Measurements from ENCODE around the gene GABRD. TPM values are rescaled to one million over a fixed set of nuclear protein-coding genes. Genes with fewer than 3 reads are reported as not detected.
"Not testable (repeated sequence)": the region's sequence is repeated elsewhere in the genome, so short reads cannot be mapped to it uniquely, and the experiment has no call there.

Gene GABRD
- total RNA-seq, 2 experiments from 2014 or later, result not detected

GRCh38 chr1:1979482-1980165, 39.5 kb upstream of the GABRD start:
- H3K27me3 Mint-ChIP-seq, result no peaks in the 10 kb centered on the region
- H3K27ac Mint-ChIP-seq, result no peak overlapping the region
- H3K36me3 Mint-ChIP-seq, result peaks cover 3% of the 10 kb centered on the region
- no peak for ATAC-seq (ENCODE audit: low read depth)
- H3K9me3 Mint-ChIP-seq, result peaks cover 10% of the 10 kb centered on the region
- no peak overlapping the region for H3K4me3 Mint-ChIP-seq
- POLR2A ChIA-PET, result no interaction called here
- no peaks in the 10 kb centered on the region for H3K4me1 Mint-ChIP-seq
- no peak for DNase-seq

- H3K27ac Mint-ChIP-seq, result no peak overlapping the region
- no peaks in the 10 kb centered on the region for H3K4me1 Mint-ChIP-seq
- H3K9me3 Mint-ChIP-seq, result peaks cover 10% of the 10 kb centered on the region
- no peak for DNase-seq
- H3K27me3 Mint-ChIP-seq, result no peaks in the 10 kb centered on the region
- POLR2A ChIA-PET, result no interaction called here
- no peak overlapping the region for H3K4me3 Mint-ChIP-seq
- no peak for ATAC-seq (ENCODE audit: low read depth)
- H3K36me3 Mint-ChIP-seq, result peaks cover 3% of the 10 kb centered on the region
Observed at GRCh38 chr1:1980467-1981141, 38.5 kb upstream of the GABRD start.

- Mint-ChIP-seq H3K4me3 (no peak overlapping the region), H3K36me3 (peaks cover 3% of the 10 kb centered on the region), H3K27me3 (no peaks in the 10 kb centered on the region), H3K4me1 (no peaks in the 10 kb centered on the region), H3K9me3 (peaks cover 10% of the 10 kb centered on the region), H3K27ac (no peak overlapping the region)
- no peak for DNase-seq
- POLR2A ChIA-PET, result no interaction called here
- ATAC-seq (ENCODE audit: low read depth), result no peak
Observed at GRCh38 chr1:1981142-1981500, 38.0 kb upstream of the GABRD start.

DNA sequence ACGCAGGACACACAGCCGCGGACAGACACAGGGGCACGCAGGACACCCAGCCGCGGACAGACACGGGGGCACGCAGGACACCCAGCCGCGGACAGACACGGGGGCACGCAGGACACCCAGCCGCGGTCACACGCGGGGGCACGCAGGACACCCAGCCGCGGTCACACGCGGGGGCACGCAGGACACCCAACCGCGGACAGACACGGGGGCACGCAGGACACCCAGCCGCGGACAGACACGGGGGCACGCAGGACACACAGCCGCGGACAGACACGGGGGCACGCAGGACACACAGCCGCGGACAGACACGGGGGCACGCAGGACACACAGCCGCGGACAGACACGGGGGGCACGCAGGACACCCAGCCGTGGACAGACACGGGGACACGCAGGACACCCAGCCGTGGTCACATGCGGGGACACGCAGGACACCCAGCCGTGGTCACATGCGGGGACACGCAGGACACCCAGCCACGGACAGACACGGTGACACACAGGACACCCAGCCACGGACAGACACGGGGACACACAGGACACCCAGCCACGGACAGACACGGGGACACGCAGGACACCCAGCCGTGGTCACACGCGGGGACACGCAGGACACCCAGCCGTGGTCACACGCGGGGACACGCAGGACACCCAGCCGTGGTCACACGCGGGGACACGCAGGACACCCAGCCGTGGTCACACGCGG, 37.4 kb upstream of the GABRD start:
- not testable (repeated sequence) for H3K36me3 Mint-ChIP-seq, H3K4me3 Mint-ChIP-seq, H3K27me3 Mint-ChIP-seq

GRCh38 chr1:1982379-1983232, 36.5 kb upstream of the GABRD start:
- POLR2A ChIA-PET, result no interaction called here
- DNase-seq, result no peak
- no peaks in the 10 kb centered on the region for H3K27me3 Mint-ChIP-seq
- H3K27ac Mint-ChIP-seq, result no peak overlapping the region
- H3K9me3 Mint-ChIP-seq, result peaks cover 10% of the 10 kb centered on the region
- H3K4me1 Mint-ChIP-seq, result no peaks in the 10 kb centered on the region
- ATAC-seq (ENCODE audit: low read depth), result no peak
- H3K4me3 Mint-ChIP-seq, result no peak overlapping the region
- H3K36me3 Mint-ChIP-seq, result peaks cover 3% of the 10 kb centered on the region

More for the DNA sequence above, 37.4 kb upstream of the GABRD start:
- POLR2A ChIA-PET; H3K27ac Mint-ChIP-seq; ATAC-seq (ENCODE audit: low read depth); H3K4me1 Mint-ChIP-seq; DNase-seq: not testable (repeated sequence)
- H3K9me3 Mint-ChIP-seq, result peaks cover 10% of the 10 kb centered on the region

- peaks cover 6% of the 10 kb centered on the region for H3K27me3 Mint-ChIP-seq
- H3K4me3 Mint-ChIP-seq, result no peak overlapping the region
- no peaks in the 10 kb centered on the region for H3K36me3 Mint-ChIP-seq
- POLR2A ChIA-PET, result no interaction called here
- H3K27ac Mint-ChIP-seq, result no peak overlapping the region
- no peaks in the 10 kb centered on the region for H3K4me1 Mint-ChIP-seq
- DNase-seq (no peak), ATAC-seq (ENCODE audit: low read depth) (no peak)
- H3K9me3 Mint-ChIP-seq, result peaks cover 2% of the 10 kb centered on the region
Observed at GRCh38 chr1:1984560-1985070, 34.5 kb upstream of the GABRD start.

- ATAC-seq (ENCODE audit: low read depth), result no peak
- Mint-ChIP-seq H3K9me3 (no peaks in the 10 kb centered on the region), H3K36me3 (no peaks in the 10 kb centered on the region), H3K27me3 (peaks cover 6% of the 10 kb centered on the region), H3K4me3 (no peak overlapping the region), H3K4me1 (no peaks in the 10 kb centered on the region), H3K27ac (no peak overlapping the region)
- POLR2A ChIA-PET, result no interaction called here
- no peak for DNase-seq
Observed at GRCh38 chr1:1985375-1986050, 33.6 kb upstream of the GABRD start.

- H3K27me3 Mint-ChIP-seq, result peaks cover 10% of the 10 kb centered on the region
- POLR2A ChIA-PET, result no interaction called here
- no peak overlapping the region for H3K4me3 Mint-ChIP-seq
- no peaks in the 10 kb centered on the region for H3K9me3 Mint-ChIP-seq
- H3K27ac Mint-ChIP-seq, result no peak overlapping the region
- no peaks in the 10 kb centered on the region for H3K4me1 Mint-ChIP-seq
- no peaks in the 10 kb centered on the region for H3K36me3 Mint-ChIP-seq
- ATAC-seq (ENCODE audit: low read depth) (no peak), DNase-seq (no peak)
Observed at GRCh38 chr1:1986451-1987141, 32.5 kb upstream of the GABRD start.

DNA sequence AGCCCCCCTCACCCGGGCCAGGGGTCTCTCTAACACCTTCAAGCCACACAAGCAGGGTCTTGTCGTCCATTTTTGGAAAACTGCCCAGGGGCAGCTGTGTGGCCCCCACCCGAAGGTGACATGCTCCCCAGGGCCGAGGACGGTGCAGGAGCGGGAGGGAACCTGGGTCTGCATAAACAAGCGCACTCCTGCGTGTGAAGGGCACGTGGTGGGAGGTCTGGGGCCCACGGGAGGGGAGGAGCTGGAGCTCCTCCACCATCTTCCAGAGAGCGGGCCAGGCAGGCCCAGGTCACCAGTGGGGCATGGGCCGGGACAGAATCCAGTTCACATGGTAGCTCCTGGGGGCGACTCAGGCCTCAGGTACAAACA, 32.0 kb upstream of the GABRD start:
- ATAC-seq (ENCODE audit: low read depth), result no peak
- Mint-ChIP-seq H3K4me1 (no peaks in the 10 kb centered on the region), H3K27me3 (peaks cover 10% of the 10 kb centered on the region), H3K36me3 (no peaks in the 10 kb centered on the region), H3K27ac (no peak overlapping the region), H3K9me3 (no peaks in the 10 kb centered on the region), H3K4me3 (no peak overlapping the region)
- POLR2A ChIA-PET, result no interaction called here
- DNase-seq, result no peak

- POLR2A ChIA-PET, result no interaction called here
- DNase-seq (no peak), ATAC-seq (ENCODE audit: low read depth) (no peak)
- Mint-ChIP-seq H3K4me1 (no peaks in the 10 kb centered on the region), H3K36me3 (no peaks in the 10 kb centered on the region), H3K4me3 (no peak overlapping the region), H3K27me3 (peaks cover 10% of the 10 kb centered on the region), H3K9me3 (no peaks in the 10 kb centered on the region), H3K27ac (no peak overlapping the region)
Observed at GRCh38 chr1:1988061-1988945, 30.8 kb upstream of the GABRD start.

DNA sequence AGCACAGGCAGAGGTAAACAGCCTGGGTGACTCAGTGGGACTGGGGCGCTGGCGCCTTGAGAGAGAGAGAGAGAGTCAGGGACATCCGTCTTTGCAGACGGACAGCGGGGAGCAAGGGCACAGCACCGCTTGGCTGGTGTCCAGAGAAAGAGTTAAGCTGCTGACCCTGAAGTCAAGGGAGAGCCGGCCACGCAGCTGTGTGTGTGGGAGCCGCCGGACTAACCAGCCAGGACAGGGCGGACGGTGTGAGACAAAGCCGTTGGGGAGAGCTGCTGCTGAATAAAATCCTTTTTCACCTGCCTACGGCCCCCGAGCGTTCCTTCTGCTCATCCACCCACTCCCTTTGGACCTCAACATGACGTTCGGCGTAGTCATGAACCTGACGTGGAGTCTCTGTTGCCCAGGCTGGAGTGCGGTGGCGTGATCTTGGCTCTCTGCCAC, 30.0 kb upstream of the GABRD start:
- DNase-seq (no peak), ATAC-seq (ENCODE audit: low read depth) (no peak)
- no peaks in the 10 kb centered on the region for H3K36me3 Mint-ChIP-seq
- no peak overlapping the region for H3K27ac Mint-ChIP-seq
- peaks cover 10% of the 10 kb centered on the region for H3K27me3 Mint-ChIP-seq
- no peak overlapping the region for H3K4me3 Mint-ChIP-seq
- POLR2A ChIA-PET, result no interaction called here
- no peaks in the 10 kb centered on the region for H3K4me1 Mint-ChIP-seq
- H3K9me3 Mint-ChIP-seq, result no peaks in the 10 kb centered on the region

- Mint-ChIP-seq H3K27ac (no peak overlapping the region), H3K36me3 (no peaks in the 10 kb centered on the region), H3K4me1 (no peaks in the 10 kb centered on the region), H3K9me3 (no peaks in the 10 kb centered on the region), H3K4me3 (no peak overlapping the region), H3K27me3 (peaks cover 10% of the 10 kb centered on the region)
- ATAC-seq (ENCODE audit: low read depth) (no peak), DNase-seq (no peak)
- POLR2A ChIA-PET, result interaction anchor here (1.1 kb wide), 1 partner anchor 16 kb away, joined by 3 read pairs; no protein-coding TSS in a partner anchor
Observed at GRCh38 chr1:1989789-1990188, 29.4 kb upstream of the GABRD start.
